ENCODE results near the gene RMDN2.
"Not testable (repeated sequence)": the region's sequence is repeated elsewhere in the genome, so short reads cannot be mapped to it uniquely, and the experiment has no call there.

RMDN2 gene

DNA sequence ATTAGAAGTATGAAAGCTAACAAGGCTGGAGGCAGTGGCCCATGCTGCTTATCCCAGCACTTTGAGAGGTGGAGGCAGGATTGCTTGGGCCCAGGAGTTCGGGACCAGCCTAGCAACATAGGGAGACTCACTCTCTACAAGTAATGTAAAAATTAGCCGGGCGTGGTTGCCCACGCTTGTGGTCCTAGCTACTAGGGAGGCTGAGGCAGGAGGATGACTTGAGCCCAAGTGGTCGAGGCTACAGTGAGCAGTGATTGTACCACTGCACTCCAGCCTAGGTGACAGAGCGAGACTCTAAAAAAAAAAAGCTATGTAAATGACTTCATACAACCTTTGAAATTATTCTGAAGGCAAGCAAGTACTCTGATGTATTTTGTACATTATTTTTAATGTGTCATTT, 1.5 kb downstream of the RMDN2 start:
- no peak for DNase-seq
- H3K36me3 ChIP-seq (ENCODE audit: insufficient read depth, low read length): no peaks in the 10 kb centered on the region
- H3K79me2 ChIP-seq (ENCODE audit: insufficient read depth, low read length): no peaks in the 10 kb centered on the region
- H3K4me3 ChIP-seq (ENCODE audit: low read depth in 1 of 2, low read length in 2 of 2): no peak overlapping the region
- H3K27me3 ChIP-seq (ENCODE audit: insufficient read depth, low read length, poor library complexity): peaks cover 17% of the 10 kb centered on the region
- H3K4me2 ChIP-seq (ENCODE audit: insufficient read depth, low read length): no peak overlapping the region
- no peak for ATAC-seq (ENCODE audit: insufficient read depth, low read depth)
- TF ChIP-seq EZH2 (IDR thresholded peaks at IDR 0.05; ENCODE audit: borderline replicate concordance, low read depth, low read length, severe bottlenecking): no peak
- no peaks in the 10 kb centered on the region for H4K20me1 ChIP-seq (ENCODE audit: insufficient read depth, low read length)
- peaks cover 9% of the 10 kb centered on the region; the same call in 1 of the 2 replicates for H3K4me1 ChIP-seq (ENCODE audit: insufficient read depth, low read length)
- H2AFZ ChIP-seq (ENCODE audit: low read depth, low read length): no peak overlapping the region
- H3K9me3 ChIP-seq (ENCODE audit: insufficient read depth, low read length, severe bottlenecking): no peaks in the 10 kb centered on the region
- no peak overlapping the region for H3K27ac ChIP-seq (ENCODE audit: low read length)
- H3K9ac ChIP-seq (ENCODE audit: low read depth, low read length): no peak overlapping the region

DNA sequence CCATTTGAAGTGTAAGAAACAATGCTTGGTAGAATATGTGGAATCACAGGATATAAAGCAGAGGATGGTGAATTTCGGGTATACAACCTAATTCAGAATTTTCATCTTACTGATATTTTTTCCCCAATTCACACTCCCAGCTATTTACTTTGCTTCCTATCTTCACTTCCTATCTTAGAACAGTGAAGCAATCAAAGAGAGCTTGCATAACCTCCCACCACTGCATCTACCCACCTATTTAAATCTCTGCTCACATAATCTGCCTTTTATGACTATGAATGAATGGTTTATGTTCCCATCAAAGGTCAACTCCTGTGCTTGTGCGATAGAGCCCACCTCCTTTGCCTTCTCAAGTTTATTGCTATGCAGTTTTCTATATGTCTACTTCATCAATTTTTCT, 3.3 kb downstream of the RMDN2 start:
- Histone ChIP-seq H2AFZ (ENCODE audit: low read depth, low read length) (no peak overlapping the region), H3K79me2 (ENCODE audit: insufficient read depth, low read length) (no peaks in the 10 kb centered on the region), H3K9me3 (ENCODE audit: insufficient read depth, low read length, severe bottlenecking) (no peaks in the 10 kb centered on the region), H4K20me1 (ENCODE audit: insufficient read depth, low read length) (no peaks in the 10 kb centered on the region), H3K4me2 (ENCODE audit: insufficient read depth, low read length) (no peak overlapping the region), H3K4me1 (ENCODE audit: insufficient read depth, low read length) (peaks cover 9% of the 10 kb centered on the region; the same call in 1 of the 2 replicates), H3K36me3 (ENCODE audit: insufficient read depth, low read length) (no peaks in the 10 kb centered on the region), H3K9ac (ENCODE audit: low read depth, low read length) (no peak overlapping the region), H3K4me3 (ENCODE audit: low read depth in 1 of 2, low read length in 2 of 2) (no peak overlapping the region), H3K27ac (ENCODE audit: low read length) (no peak overlapping the region), H3K27me3 (ENCODE audit: insufficient read depth, low read length, poor library complexity) (peaks cover 10% of the 10 kb centered on the region)
- DNase-seq (no peak), ATAC-seq (ENCODE audit: insufficient read depth, low read depth) (no peak)
- TF ChIP-seq, protein P1, sequence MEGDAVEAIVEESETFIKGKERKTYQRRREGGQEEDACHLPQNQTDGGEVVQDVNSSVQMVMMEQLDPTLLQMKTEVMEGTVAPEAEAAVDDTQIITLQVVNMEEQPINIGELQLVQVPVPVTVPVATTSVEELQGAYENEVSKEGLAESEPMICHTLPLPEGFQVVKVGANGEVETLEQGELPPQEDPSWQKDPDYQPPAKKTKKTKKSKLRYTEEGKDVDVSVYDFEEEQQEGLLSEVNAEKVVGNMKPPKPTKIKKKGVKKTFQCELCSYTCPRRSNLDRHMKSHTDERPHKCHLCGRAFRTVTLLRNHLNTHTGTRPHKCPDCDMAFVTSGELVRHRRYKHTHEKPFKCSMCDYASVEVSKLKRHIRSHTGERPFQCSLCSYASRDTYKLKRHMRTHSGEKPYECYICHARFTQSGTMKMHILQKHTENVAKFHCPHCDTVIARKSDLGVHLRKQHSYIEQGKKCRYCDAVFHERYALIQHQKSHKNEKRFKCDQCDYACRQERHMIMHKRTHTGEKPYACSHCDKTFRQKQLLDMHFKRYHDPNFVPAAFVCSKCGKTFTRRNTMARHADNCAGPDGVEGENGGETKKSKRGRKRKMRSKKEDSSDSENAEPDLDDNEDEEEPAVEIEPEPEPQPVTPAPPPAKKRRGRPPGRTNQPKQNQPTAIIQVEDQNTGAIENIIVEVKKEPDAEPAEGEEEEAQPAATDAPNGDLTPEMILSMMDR (IDR thresholded peaks at IDR 0.05; ENCODE audit: borderline replicate concordance, extremely low read depth, low read length, poor library complexity, severe bottlenecking): no peak
- no peak for TF ChIP-seq EZH2 (IDR thresholded peaks at IDR 0.05; ENCODE audit: borderline replicate concordance, low read depth, low read length, severe bottlenecking)

DNA sequence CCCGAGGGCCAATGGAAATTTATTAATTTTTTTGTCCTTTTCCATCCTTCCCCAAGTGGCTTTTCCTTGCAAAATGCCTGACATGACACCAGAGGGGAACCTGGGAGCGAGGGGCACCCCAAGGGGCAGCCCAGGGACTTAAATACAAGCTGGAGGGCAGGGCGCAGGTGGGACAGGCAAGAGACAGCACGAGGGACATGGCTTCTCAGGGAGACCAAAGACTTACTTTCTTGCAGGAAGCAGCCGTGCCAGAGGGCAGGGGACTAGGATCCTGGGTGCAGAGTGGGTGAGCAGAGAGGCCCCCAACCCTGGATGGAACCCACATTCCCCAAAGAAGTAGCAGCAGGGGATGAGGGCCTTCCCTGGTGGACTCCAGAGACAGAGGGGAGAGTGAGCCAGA, 5.3 kb downstream of the RMDN2 start:
- H3K79me2 ChIP-seq (ENCODE audit: insufficient read depth, low read length); H3K4me2 ChIP-seq (ENCODE audit: insufficient read depth, low read length); H4K20me1 ChIP-seq (ENCODE audit: insufficient read depth, low read length); H3K27me3 ChIP-seq (ENCODE audit: insufficient read depth, low read length, poor library complexity); H3K4me1 ChIP-seq (ENCODE audit: insufficient read depth, low read length); ATAC-seq (ENCODE audit: insufficient read depth, low read depth); H3K9ac ChIP-seq (ENCODE audit: low read depth, low read length); H3K9me3 ChIP-seq (ENCODE audit: insufficient read depth, low read length, severe bottlenecking); H3K27ac ChIP-seq (ENCODE audit: low read length); H3K36me3 ChIP-seq (ENCODE audit: insufficient read depth, low read length); H2AFZ ChIP-seq (ENCODE audit: low read depth, low read length); DNase-seq; H3K4me3 ChIP-seq (ENCODE audit: low read depth in 1 of 2, low read length in 2 of 2): not testable (repeated sequence)

DNA sequence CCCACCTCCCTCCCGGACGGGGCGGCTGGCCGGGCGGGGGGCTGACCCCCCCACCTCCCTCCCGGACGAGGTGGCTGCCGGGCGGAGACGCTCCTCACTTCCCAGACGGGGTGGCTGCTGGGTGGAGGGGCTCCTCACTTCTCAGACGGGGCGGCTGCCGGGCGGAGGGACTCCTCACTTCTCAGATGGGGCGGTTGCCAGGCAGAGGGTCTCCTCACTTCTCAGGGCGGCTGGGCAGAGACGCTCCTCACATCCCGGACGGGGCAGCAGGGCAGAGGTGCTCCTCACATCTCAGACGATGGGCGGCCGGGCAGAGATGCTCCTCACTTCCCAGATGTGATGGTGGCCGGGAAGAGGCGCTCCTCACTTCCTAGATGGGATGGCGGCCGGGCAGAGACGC, 7.8 kb downstream of the RMDN2 start:
- H3K4me3 ChIP-seq (ENCODE audit: low read depth in 1 of 2, low read length in 2 of 2); H3K36me3 ChIP-seq (ENCODE audit: insufficient read depth, low read length); H3K9me3 ChIP-seq (ENCODE audit: insufficient read depth, low read length, severe bottlenecking); H2AFZ ChIP-seq (ENCODE audit: low read depth, low read length); H4K20me1 ChIP-seq (ENCODE audit: insufficient read depth, low read length); ATAC-seq (ENCODE audit: insufficient read depth, low read depth); DNase-seq; H3K27ac ChIP-seq (ENCODE audit: low read length); H3K27me3 ChIP-seq (ENCODE audit: insufficient read depth, low read length, poor library complexity); H3K4me1 ChIP-seq (ENCODE audit: insufficient read depth, low read length); H3K4me2 ChIP-seq (ENCODE audit: insufficient read depth, low read length); H3K9ac ChIP-seq (ENCODE audit: low read depth, low read length); H3K79me2 ChIP-seq (ENCODE audit: insufficient read depth, low read length): not testable (repeated sequence)

GRCh38 chr2:37934591-37935513, 9.8 kb downstream of the RMDN2 start:
- no peaks in the 10 kb centered on the region for H3K27me3 ChIP-seq (ENCODE audit: insufficient read depth, low read length, poor library complexity)
- no peaks in the 10 kb centered on the region for H3K9me3 ChIP-seq (ENCODE audit: insufficient read depth, low read length, severe bottlenecking)
- H3K4me1 ChIP-seq (ENCODE audit: insufficient read depth, low read length): no peaks in the 10 kb centered on the region
- no peak overlapping the region for H3K9ac ChIP-seq (ENCODE audit: low read depth, low read length)
- H3K4me2 ChIP-seq (ENCODE audit: insufficient read depth, low read length): no peak overlapping the region
- no peak overlapping the region for H2AFZ ChIP-seq (ENCODE audit: low read depth, low read length)
- no peak for ATAC-seq (ENCODE audit: insufficient read depth, low read depth)
- no peaks in the 10 kb centered on the region for H3K79me2 ChIP-seq (ENCODE audit: insufficient read depth, low read length)
- no peak overlapping the region for H3K27ac ChIP-seq (ENCODE audit: low read length)
- H3K4me3 ChIP-seq (ENCODE audit: low read depth in 1 of 2, low read length in 2 of 2): no peak overlapping the region
- DNase-seq: no peak
- no peaks in the 10 kb centered on the region for H4K20me1 ChIP-seq (ENCODE audit: insufficient read depth, low read length)
- TF ChIP-seq, protein P1 (IDR thresholded peaks at IDR 0.05; ENCODE audit: borderline replicate concordance, extremely low read depth, low read length, poor library complexity, severe bottlenecking): no peak
- TF ChIP-seq EZH2 (IDR thresholded peaks at IDR 0.05; ENCODE audit: borderline replicate concordance, low read depth, low read length, severe bottlenecking): no peak
- no peaks in the 10 kb centered on the region for H3K36me3 ChIP-seq (ENCODE audit: insufficient read depth, low read length)

GRCh38 chr2:37937568-37937967, 12.5 kb downstream of the RMDN2 start:
- not testable (repeated sequence) for DNase-seq; ATAC-seq (ENCODE audit: insufficient read depth, low read depth); H4K20me1 ChIP-seq (ENCODE audit: insufficient read depth, low read length); H3K9ac ChIP-seq (ENCODE audit: low read depth, low read length); H3K27ac ChIP-seq (ENCODE audit: low read length); H3K27me3 ChIP-seq (ENCODE audit: insufficient read depth, low read length, poor library complexity); H3K36me3 ChIP-seq (ENCODE audit: insufficient read depth, low read length); H3K4me1 ChIP-seq (ENCODE audit: insufficient read depth, low read length); H3K4me3 ChIP-seq (ENCODE audit: low read depth in 1 of 2, low read length in 2 of 2); H3K9me3 ChIP-seq (ENCODE audit: insufficient read depth, low read length, severe bottlenecking); H3K4me2 ChIP-seq (ENCODE audit: insufficient read depth, low read length); H2AFZ ChIP-seq (ENCODE audit: low read depth, low read length); H3K79me2 ChIP-seq (ENCODE audit: insufficient read depth, low read length)
